T-helper 22 cell (primary cell): ENCODE results near the gene ZNF554.
"Not testable (repeated sequence)": the region's sequence is repeated elsewhere in the genome, so short reads cannot be mapped to it uniquely, and the experiment has no call there.

ENCODE experiments used
- DNase-seq: peaks from one replicate; pipeline ENCODE4 v3.0.0-alpha.2; 2020; ENCODE audit warnings: low read depth

Gene ZNF554

GRCh38 chr19:2807379-2808128 lies 12.1 kb upstream of the ZNF554 start:
- DNase-seq = no peak

- DNase-seq = no peak
Observed at GRCh38 chr19:2808129-2808941, 11.3 kb upstream of the ZNF554 start.

GRCh38 chr19:2809387-2810140 lies 10.1 kb upstream of the ZNF554 start:
- no peak for DNase-seq

GRCh38 chr19:2810141-2811091 lies 9.3 kb upstream of the ZNF554 start:
- no peak for DNase-seq

- DNase-seq = no peak
Observed at GRCh38 chr19:2811221-2811722, 8.4 kb upstream of the ZNF554 start.

- DNase-seq = no peak
Observed at GRCh38 chr19:2811735-2812413, 7.8 kb upstream of the ZNF554 start.

GRCh38 chr19:2812414-2813234 lies 7.0 kb upstream of the ZNF554 start:
- DNase-seq = no peak

- no peak for DNase-seq
Observed at GRCh38 chr19:2813235-2814160, 6.2 kb upstream of the ZNF554 start.

GRCh38 chr19:2814426-2814825 lies 5.2 kb upstream of the ZNF554 start:
- no peak for DNase-seq

- DNase-seq = no peak
Observed at GRCh38 chr19:2815191-2815614, 4.5 kb upstream of the ZNF554 start.

- no peak for DNase-seq
Observed at GRCh38 chr19:2815923-2816322, 3.7 kb upstream of the ZNF554 start.

- no peak for DNase-seq
Observed at GRCh38 chr19:2816641-2817040, 3.0 kb upstream of the ZNF554 start.

- DNase-seq = not testable (repeated sequence)
Observed at GRCh38 chr19:2817237-2817829, 2.3 kb upstream of the ZNF554 start.

- no peak for DNase-seq
Observed at GRCh38 chr19:2820112-2820702, 539 bp downstream of the ZNF554 start.

- no peak for DNase-seq
Observed at GRCh38 chr19:2822846-2823245, 3.2 kb downstream of the ZNF554 start.

GRCh38 chr19:2823646-2824045 lies 4.0 kb downstream of the ZNF554 start:
- no peak for DNase-seq

GRCh38 chr19:2824129-2824528 lies 4.5 kb downstream of the ZNF554 start:
- DNase-seq = no peak

- no peak for DNase-seq
Observed at GRCh38 chr19:2827022-2827421, 7.4 kb downstream of the ZNF554 start.
